Activated T-helper 1 cell treated with anti-CD3 and anti-CD28 coated beads, Interleukin-12 subunit alpha, Interleukin-12 subunit beta, Interleukin-2, Interleukin-4 antibody, amounts not matched to agents 30 ng/mL and 10 ng/mL and 1 ng/mL, durations not matched to agents 14 hours and 24 hours and 36 hours (primary cell): ENCODE results near the gene TRPM3. TPM values are rescaled to one million over a fixed set of nuclear protein-coding genes. Genes with fewer than 3 reads are reported as not detected.
A peak's percentile ranks its signal among the peaks of the same experiment; 100 is the strongest.

Experiments used
- DNase-seq: peaks from one replicate; pipeline ENCODE4 v3.0.0; 2021; ENCODE audit warnings: low spot score
- H3K27ac Mint-ChIP-seq: one replicate; pipeline ENCODE4 v1.8.0; 2021; ENCODE audit warnings: mild to moderate bottlenecking, mixed read lengths
- H3K27me3 Mint-ChIP-seq: one replicate; pipeline ENCODE4 v1.8.0; 2022; ENCODE audit warnings: mild to moderate bottlenecking, moderate library complexity, mixed read lengths; ENCODE audit not compliant: insufficient read depth
- H3K36me3 Mint-ChIP-seq: one replicate; pipeline ENCODE4 v1.8.0; 2021; ENCODE audit warnings: low read depth, mixed read lengths
- H3K4me1 Mint-ChIP-seq: one replicate; pipeline ENCODE4 v1.8.0; 2021; ENCODE audit warnings: low read depth, mixed read lengths
- H3K4me3 Mint-ChIP-seq: one replicate; pipeline ENCODE4 v1.8.0; 2021; ENCODE audit warnings: mild to moderate bottlenecking, moderate library complexity, mixed read lengths
- H3K9me3 Mint-ChIP-seq: one replicate; pipeline ENCODE4 v1.8.0; 2021; ENCODE audit warnings: mixed read lengths
- intact Hi-C: fragments of 100-400 bp; cut with micrococcal nuclease; formaldehyde crosslinking; loops from one replicate; pipeline ENCODE4 v1.15.1; 2024
- total RNA-seq: library from RNA; stranded (reverse); gene quantifications from 2 replicates; pipeline ENCODE4 v1.2.3, GENCODE V29; 2022

The TRPM3 gene
- total RNA-seq, 1 donor from 2014 or later = not detected

- Mint-ChIP-seq H3K4me1 (peaks cover 5% of the 10 kb centered on the region), H3K36me3 (no peaks in the 10 kb centered on the region), H3K4me3 (no peak overlapping the region), H3K27ac (no peak overlapping the region), H3K9me3 (peaks cover 10% of the 10 kb centered on the region), H3K27me3 (no peaks in the 10 kb centered on the region)
- no peak for DNase-seq
- intact Hi-C loops = no loop called here
Measured at GRCh38 chr9:70511858-70512257, 609.6 kb downstream of the TRPM3 start.

GRCh38 chr9:70510157-70510770 is 611.2 kb downstream of the TRPM3 start:
- intact Hi-C loops = no loop called here
- DNase-seq = no peak
- Mint-ChIP-seq H3K27me3 (no peaks in the 10 kb centered on the region), H3K4me1 (peaks cover 6% of the 10 kb centered on the region), H3K4me3 (no peak overlapping the region), H3K9me3 (peaks cover 10% of the 10 kb centered on the region), H3K36me3 (no peaks in the 10 kb centered on the region), H3K27ac (no peak overlapping the region)

- Mint-ChIP-seq H3K4me3 (no peak overlapping the region), H3K36me3 (no peaks in the 10 kb centered on the region), H3K4me1 (peaks cover 7% of the 10 kb centered on the region), H3K27ac (no peak overlapping the region), H3K9me3 (peaks cover 10% of the 10 kb centered on the region), H3K27me3 (no peaks in the 10 kb centered on the region)
- no peak for DNase-seq
- intact Hi-C loops = no loop called here
Measured at GRCh38 chr9:70506159-70506558, 615.3 kb downstream of the TRPM3 start.

GRCh38 chr9:70504834-70505233 is 616.6 kb downstream of the TRPM3 start:
- peaks cover 7% of the 10 kb centered on the region for H3K4me1 Mint-ChIP-seq
- H3K9me3 Mint-ChIP-seq = peaks cover 2% of the 10 kb centered on the region
- no peaks in the 10 kb centered on the region for H3K27me3 Mint-ChIP-seq
- H3K27ac Mint-ChIP-seq = no peak overlapping the region
- no peak overlapping the region for H3K4me3 Mint-ChIP-seq
- H3K36me3 Mint-ChIP-seq = no peaks in the 10 kb centered on the region
- intact Hi-C loops = no loop called here
- DNase-seq = no peak

GRCh38 chr9:70502690-70503089 is 618.7 kb downstream of the TRPM3 start:
- H3K4me3 Mint-ChIP-seq = no peak overlapping the region
- DNase-seq = no peak
- no peaks in the 10 kb centered on the region for H3K36me3 Mint-ChIP-seq
- no peak overlapping the region for H3K27ac Mint-ChIP-seq
- H3K9me3 Mint-ChIP-seq = no peaks in the 10 kb centered on the region
- H3K4me1 Mint-ChIP-seq = peaks cover 7% of the 10 kb centered on the region
- no peaks in the 10 kb centered on the region for H3K27me3 Mint-ChIP-seq
- intact Hi-C loops = no loop called here

- H3K27me3 Mint-ChIP-seq = no peaks in the 10 kb centered on the region
- intact Hi-C loops = loop anchor here (2.0 kb wide), 1 partner anchor 20 kb away; no protein-coding TSS in a partner anchor
- no peak overlapping the region for H3K27ac Mint-ChIP-seq
- no peaks in the 10 kb centered on the region for H3K9me3 Mint-ChIP-seq
- H3K4me1 Mint-ChIP-seq = peaks cover 13% of the 10 kb centered on the region
- DNase-seq = no peak
- peaks cover 2% of the 10 kb centered on the region for H3K36me3 Mint-ChIP-seq
- no peak overlapping the region for H3K4me3 Mint-ChIP-seq
Measured at GRCh38 chr9:70500793-70501192, 620.6 kb downstream of the TRPM3 start.

- H3K4me3 Mint-ChIP-seq = no peak overlapping the region
- H3K36me3 Mint-ChIP-seq = peaks cover 2% of the 10 kb centered on the region
- no peaks in the 10 kb centered on the region for H3K9me3 Mint-ChIP-seq
- intact Hi-C loops = loop anchor here (2.0 kb wide), 1 partner anchor 19 kb away; no protein-coding TSS in a partner anchor
- H3K27me3 Mint-ChIP-seq = no peaks in the 10 kb centered on the region
- no peak overlapping the region for H3K27ac Mint-ChIP-seq
- no peak for DNase-seq
- peaks cover 15% of the 10 kb centered on the region for H3K4me1 Mint-ChIP-seq
Measured at GRCh38 chr9:70499621-70500020, 621.8 kb downstream of the TRPM3 start.

GRCh38 chr9:70498866-70499265 is 622.6 kb downstream of the TRPM3 start:
- Mint-ChIP-seq H3K4me1 (peaks cover 23% of the 10 kb centered on the region), H3K9me3 (no peaks in the 10 kb centered on the region), H3K27me3 (no peaks in the 10 kb centered on the region), H3K4me3 (no peak overlapping the region), H3K36me3 (peaks cover 2% of the 10 kb centered on the region), H3K27ac (peak overlapping the region; percentile 35)
- intact Hi-C loops = no loop called here
- DNase-seq = no peak

- intact Hi-C loops = no loop called here
- Mint-ChIP-seq H3K4me3 (no peak overlapping the region), H3K36me3 (peaks cover 2% of the 10 kb centered on the region), H3K27ac (no peak overlapping the region), H3K9me3 (no peaks in the 10 kb centered on the region), H3K4me1 (peaks cover 41% of the 10 kb centered on the region), H3K27me3 (no peaks in the 10 kb centered on the region)
- no peak for DNase-seq
Measured at GRCh38 chr9:70496244-70496643, 625.2 kb downstream of the TRPM3 start.

GRCh38 chr9:70495514-70495913 is 625.9 kb downstream of the TRPM3 start:
- H3K4me3 Mint-ChIP-seq = no peak overlapping the region
- peaks cover 2% of the 10 kb centered on the region for H3K36me3 Mint-ChIP-seq
- H3K9me3 Mint-ChIP-seq = no peaks in the 10 kb centered on the region
- DNase-seq = no peak
- no peak overlapping the region for H3K27ac Mint-ChIP-seq
- intact Hi-C loops = no loop called here
- no peaks in the 10 kb centered on the region for H3K27me3 Mint-ChIP-seq
- H3K4me1 Mint-ChIP-seq = peaks cover 43% of the 10 kb centered on the region

- intact Hi-C loops = no loop called here
- H3K27ac Mint-ChIP-seq = no peak overlapping the region
- no peaks in the 10 kb centered on the region for H3K9me3 Mint-ChIP-seq
- peaks cover 43% of the 10 kb centered on the region for H3K4me1 Mint-ChIP-seq
- no peak for DNase-seq
- peaks cover 2% of the 10 kb centered on the region for H3K36me3 Mint-ChIP-seq
- no peak overlapping the region for H3K4me3 Mint-ChIP-seq
- no peaks in the 10 kb centered on the region for H3K27me3 Mint-ChIP-seq
Measured at GRCh38 chr9:70494221-70494620, 627.2 kb downstream of the TRPM3 start.

- Mint-ChIP-seq H3K9me3 (no peaks in the 10 kb centered on the region), H3K4me3 (no peak overlapping the region), H3K4me1 (peaks cover 43% of the 10 kb centered on the region), H3K27ac (no peak overlapping the region), H3K36me3 (peaks cover 2% of the 10 kb centered on the region), H3K27me3 (no peaks in the 10 kb centered on the region)
- intact Hi-C loops = no loop called here
- no peak for DNase-seq
Measured at GRCh38 chr9:70493029-70493428, 628.4 kb downstream of the TRPM3 start.

- intact Hi-C loops = no loop called here
- no peak overlapping the region for H3K4me3 Mint-ChIP-seq
- no peaks in the 10 kb centered on the region for H3K27me3 Mint-ChIP-seq
- peaks cover 43% of the 10 kb centered on the region for H3K4me1 Mint-ChIP-seq
- no peak overlapping the region for H3K27ac Mint-ChIP-seq
- peaks cover 2% of the 10 kb centered on the region for H3K36me3 Mint-ChIP-seq
- no peak for DNase-seq
- H3K9me3 Mint-ChIP-seq = no peaks in the 10 kb centered on the region
Measured at GRCh38 chr9:70492319-70492777, 629.1 kb downstream of the TRPM3 start.
